Ishikawa (cell line): ENCODE data around the gene OR2W3.

Source experiments
- CREB1 ChIP-seq: IDR thresholded peaks from 2 replicates; pipeline ENCODE4 v1.6.1; 2012; ENCODE audit warnings: low read depth
- EP300 ChIP-seq: IDR thresholded peaks from 2 replicates; pipeline ENCODE4 v1.6.1; 2012; ENCODE audit warnings: borderline replicate concordance
- RAD21 ChIP-seq: IDR thresholded peaks from 2 replicates; pipeline ENCODE4 v1.6.1; 2012; ENCODE audit warnings: low read depth
- TAF1 ChIP-seq: IDR thresholded peaks from 2 replicates; pipeline ENCODE4 v1.6.1; 2012; ENCODE audit warnings: low read depth, mild to moderate bottlenecking
- TEAD4 ChIP-seq: IDR thresholded peaks from 2 replicates; pipeline ENCODE4 v1.6.1; 2012
- TF ChIP-seq, protein P1 (sequence below): IDR thresholded peaks from 2 replicates; pipeline ENCODE4 v1.6.1; 2012; ENCODE audit warnings: low read depth, mild to moderate bottlenecking
- TF ChIP-seq, protein P2 (sequence below): IDR thresholded peaks from 2 replicates; pipeline ENCODE4 v1.6.1; 2012

GRCh38 chr1:247884797-247885413 lies 10.5 kb upstream of the OR2W3 start:
- TF ChIP-seq RAD21 (no peak), CREB1 (no peak), EP300 (no peak), TEAD4 (no peak), TAF1 (no peak)
- TF ChIP-seq, protein P1, sequence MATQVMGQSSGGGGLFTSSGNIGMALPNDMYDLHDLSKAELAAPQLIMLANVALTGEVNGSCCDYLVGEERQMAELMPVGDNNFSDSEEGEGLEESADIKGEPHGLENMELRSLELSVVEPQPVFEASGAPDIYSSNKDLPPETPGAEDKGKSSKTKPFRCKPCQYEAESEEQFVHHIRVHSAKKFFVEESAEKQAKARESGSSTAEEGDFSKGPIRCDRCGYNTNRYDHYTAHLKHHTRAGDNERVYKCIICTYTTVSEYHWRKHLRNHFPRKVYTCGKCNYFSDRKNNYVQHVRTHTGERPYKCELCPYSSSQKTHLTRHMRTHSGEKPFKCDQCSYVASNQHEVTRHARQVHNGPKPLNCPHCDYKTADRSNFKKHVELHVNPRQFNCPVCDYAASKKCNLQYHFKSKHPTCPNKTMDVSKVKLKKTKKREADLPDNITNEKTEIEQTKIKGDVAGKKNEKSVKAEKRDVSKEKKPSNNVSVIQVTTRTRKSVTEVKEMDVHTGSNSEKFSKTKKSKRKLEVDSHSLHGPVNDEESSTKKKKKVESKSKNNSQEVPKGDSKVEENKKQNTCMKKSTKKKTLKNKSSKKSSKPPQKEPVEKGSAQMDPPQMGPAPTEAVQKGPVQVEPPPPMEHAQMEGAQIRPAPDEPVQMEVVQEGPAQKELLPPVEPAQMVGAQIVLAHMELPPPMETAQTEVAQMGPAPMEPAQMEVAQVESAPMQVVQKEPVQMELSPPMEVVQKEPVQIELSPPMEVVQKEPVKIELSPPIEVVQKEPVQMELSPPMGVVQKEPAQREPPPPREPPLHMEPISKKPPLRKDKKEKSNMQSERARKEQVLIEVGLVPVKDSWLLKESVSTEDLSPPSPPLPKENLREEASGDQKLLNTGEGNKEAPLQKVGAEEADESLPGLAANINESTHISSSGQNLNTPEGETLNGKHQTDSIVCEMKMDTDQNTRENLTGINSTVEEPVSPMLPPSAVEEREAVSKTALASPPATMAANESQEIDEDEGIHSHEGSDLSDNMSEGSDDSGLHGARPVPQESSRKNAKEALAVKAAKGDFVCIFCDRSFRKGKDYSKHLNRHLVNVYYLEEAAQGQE = no peak
- TF ChIP-seq, protein P2, sequence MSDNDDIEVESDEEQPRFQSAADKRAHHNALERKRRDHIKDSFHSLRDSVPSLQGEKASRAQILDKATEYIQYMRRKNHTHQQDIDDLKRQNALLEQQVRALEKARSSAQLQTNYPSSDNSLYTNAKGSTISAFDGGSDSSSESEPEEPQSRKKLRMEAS = no peak
